K562 (cell line): Measurements from ENCODE around the gene CDH16. TPM values are rescaled to one million over a fixed set of nuclear protein-coding genes. Genes with fewer than 3 reads are reported as not detected.

Experiments used
- ARID1B ChIP-seq: fragments of 450-650 bp; IDR thresholded peaks from 2 replicates; pipeline ENCODE4 v1.6.1; 2016; ENCODE audit warnings: antibody characterized with exemption, mild to moderate bottlenecking, inconsistent platforms
- ARNT ChIP-seq, 2 experiments: fragments of 450-650 bp; IDR thresholded peaks; 2 replicates each; pipeline ENCODE4 v1.6.1; 2016; ENCODE audit warnings: mild to moderate bottlenecking in 1 of 2
- BRD9 ChIP-seq: fragments of 450-650 bp; IDR thresholded peaks from 2 replicates; pipeline ENCODE4 v1.6.1; 2018; ENCODE audit warnings: low read depth; ENCODE audit not compliant: partially characterized antibody
- CHD1 ChIP-seq: fragments of 200-600 bp; sonication (generic); IDR thresholded peaks from one replicate; pipeline ENCODE4 v1.6.1; 2012; ENCODE audit warnings: mild to moderate bottlenecking, moderate library complexity, low read length, inconsistent platforms
- DIDO1 ChIP-seq: fragments of 450-650 bp; IDR thresholded peaks from 2 replicates; pipeline ENCODE4 v1.6.1; 2016; ENCODE audit warnings: low read depth, missing biosample characterization, missing genetic modification characterization
- GABPB1 ChIP-seq: sonication (generic); formaldehyde crosslinking; IDR thresholded peaks from 2 replicates; pipeline ENCODE4 v1.8.0; 2022; ENCODE audit warnings: mild to moderate bottlenecking, missing genetic modification reagents
- GTF2E2 ChIP-seq: fragments of 200-800 bp; sonication (Bioruptor generic); IDR thresholded peaks from 2 replicates; pipeline ENCODE4 v1.6.1; 2016; ENCODE audit warnings: missing genetic modification characterization, missing compliant biosample characterization
- HMG20A ChIP-seq: fragments of 450-650 bp; formaldehyde crosslinking; conservative IDR thresholded peaks from 2 replicates; pipeline ENCODE4 v1.4.0; 2020; ENCODE audit warnings: mild to moderate bottlenecking, mixed read lengths
- MBD2 ChIP-seq: sonication (generic); IDR thresholded peaks from 2 replicates; pipeline ENCODE4 v1.6.1; 2016; ENCODE audit warnings: low read depth, borderline replicate concordance
- MCM2 ChIP-seq: fragments of 450-650 bp; IDR thresholded peaks from 2 replicates; pipeline ENCODE4 v1.6.1; 2017; ENCODE audit warnings: low read depth, mild to moderate bottlenecking
- MCM3 ChIP-seq: fragments of 450-650 bp; IDR thresholded peaks from 2 replicates; pipeline ENCODE4 v1.6.1; 2016
- MCM7 ChIP-seq, 2 experiments: fragments of 450-650 bp; IDR thresholded peaks; 2 replicates each; pipeline ENCODE4 v1.6.1; 2016 to 2018
- MNT ChIP-seq, 2 experiments: fragments of 450-650 bp; conservative IDR thresholded peaks; 2 replicates each; pipeline ENCODE4 v1.6.1; 2017; ENCODE audit warnings: mild to moderate bottlenecking in 2 of 2, moderate library complexity in 2 of 2
- NFIC ChIP-seq: fragments of 450-650 bp; IDR thresholded peaks from 2 replicates; pipeline ENCODE4 v1.6.1; 2017; ENCODE audit warnings: mild to moderate bottlenecking, inconsistent platforms
- NFRKB ChIP-seq: fragments of 450-650 bp; IDR thresholded peaks from 2 replicates; pipeline ENCODE4 v1.6.1; 2016; ENCODE audit warnings: low read depth
- NRF1 ChIP-seq, 2 experiments: fragments of 450-650 bp; IDR thresholded peaks in 1 of 2; conservative IDR thresholded peaks in 1 of 2; 2 replicates each; pipeline ENCODE4 v1.6.1; 2014; ENCODE audit warnings: mild to moderate bottlenecking in 2 of 2
- POLR2AphosphoS5 ChIP-seq: IDR thresholded peaks from 2 replicates; pipeline ENCODE4 v1.6.1; 2011; ENCODE audit warnings: mild to moderate bottlenecking, low read depth, low read length, moderate library complexity; ENCODE audit not compliant: control insufficient read depth, insufficient read depth
- PRMT5 ChIP-seq: sonication (generic); formaldehyde crosslinking; IDR thresholded peaks from 2 replicates; pipeline ENCODE4 v1.5.0; 2020; ENCODE audit warnings: missing genetic modification reagents
- RAD21 ChIP-seq, 2 experiments: fragments of 250-450 bp in 1 of 2; fragments of 450-650 bp in 1 of 2; sonication (Bioruptor Pico) in 1 of 2; formaldehyde crosslinking in 1 of 2; IDR thresholded peaks in 1 of 2; conservative IDR thresholded peaks in 1 of 2; 2 replicates each; pipeline versions ENCODE4 v1.4.0 to v1.8.0; 2020 to 2022; ENCODE audit warnings: mild to moderate bottlenecking in 2 of 2, moderate library complexity in 1 of 2
- RAD51 ChIP-seq: fragments of 450-650 bp; IDR thresholded peaks from 2 replicates; pipeline ENCODE4 v1.7.1; 2016; ENCODE audit warnings: low read depth, mild to moderate bottlenecking, borderline replicate concordance
- SMC3 ChIP-seq: conservative IDR thresholded peaks from 2 replicates; pipeline ENCODE4 v1.6.1; 2011; ENCODE audit warnings: low read depth, low read length, improper control_type of control experiment; ENCODE audit not compliant: insufficient read depth
- TBL1XR1 ChIP-seq, 2 experiments: IDR thresholded peaks; 2 replicates each; pipeline ENCODE4 v1.6.1; 2012; ENCODE audit warnings: improper control_type of control experiment in 2 of 2, low read length in 2 of 2, mild to moderate bottlenecking in 1 of 2
- WHSC1 ChIP-seq: IDR thresholded peaks from one replicate; pipeline ENCODE4 v1.6.1; 2012; ENCODE audit warnings: low read length, control low read depth, inconsistent platforms
- ZBTB7A ChIP-seq: IDR thresholded peaks from 2 replicates; pipeline ENCODE4 v1.6.1; 2011; ENCODE audit warnings: low read depth, mild to moderate bottlenecking, low read length, moderate library complexity, borderline replicate concordance; ENCODE audit not compliant: control insufficient read depth
- ZC3H4 ChIP-seq: sonication (generic); formaldehyde crosslinking; IDR thresholded peaks from 2 replicates; pipeline ENCODE4 v1.9.0; 2021; ENCODE audit warnings: missing genetic modification reagents, borderline replicate concordance
- ZNF23 ChIP-seq: fragments of 250-450 bp; sonication (Bioruptor Pico); IDR thresholded peaks from 2 replicates; pipeline ENCODE4 v1.4.0; 2020; ENCODE audit warnings: mild to moderate bottlenecking
- ZNF263 ChIP-seq: sonication (generic); formaldehyde crosslinking; IDR thresholded peaks from 2 replicates; pipeline ENCODE4 v1.8.0; 2022; ENCODE audit warnings: mild to moderate bottlenecking, missing genetic modification reagents, borderline replicate concordance
- ZNF311 ChIP-seq: fragments of 250-450 bp; sonication (Bioruptor Pico); IDR thresholded peaks from 2 replicates; pipeline ENCODE4 v1.4.0; 2020; ENCODE audit warnings: mild to moderate bottlenecking, moderate library complexity
- ZNF41 ChIP-seq: fragments of 250-450 bp; sonication (Bioruptor Pico); conservative IDR thresholded peaks from 2 replicates; pipeline ENCODE4 v1.4.0; 2020; ENCODE audit warnings: mild to moderate bottlenecking
- ZNF589 ChIP-seq: fragments of 200-800 bp; sonication (Bioruptor generic); IDR thresholded peaks from 2 replicates; pipeline ENCODE4 v1.6.1; 2016; ENCODE audit warnings: low read depth, missing genetic modification characterization, missing compliant biosample characterization
- ZNF77 ChIP-seq: fragments of 250-450 bp; sonication (Bioruptor Pico); IDR thresholded peaks from 2 replicates; pipeline ENCODE4 v1.5.0; 2020
- polyA plus RNA-seq, 8 experiments: library from polyadenylated mRNA; depleted of rRNA in 4 of 8; stranded (reverse) in 5 of 8; unstranded in 3 of 8; fragments of >200 nt; fragmentation: Nextera tagmentation in 2 of 8; fragmentation: Illumina TruSeq in 1 of 8; extraction: Ambion mirVana in 2 of 8; extraction: Trizol in 1 of 8; gene quantifications; 2 replicates each; pipeline versions ENCODE4 v1.2.1 to v1.2.3, GENCODE V29; 2011 to 2014; ENCODE audit warnings: inconsistent platforms in 1 of 8, missing spikeins in 1 of 8
- total RNA-seq, 7 experiments: library from RNA; depleted of rRNA in 6 of 7; stranded (reverse); fragments of >200 nt in 6 of 7; fragmentation: Illumina TruSeq in 2 of 7; extraction: Trizol in 2 of 7; gene quantifications; 2 replicates each; pipeline versions ENCODE4 v1.2.1 to v1.2.3, GENCODE V29; 2011 to 2021; ENCODE audit warnings: low replicate concordance in 1 of 7

The CDH16 gene
- total and polyA plus RNA-seq, 9 of the 15 experiments (the other 6 are each of a cell fraction or from before 2014, with no cell fraction given) = not detected

GRCh38 chr16:66899945-66900710, 18.6 kb downstream of the CDH16 start (continued):
- TF ChIP-seq TBL1XR1 (IDR thresholded peaks at IDR 0.05; ENCODE audit: low read length in 2 of 2) (peak in 1 of 2 experiments; percentile 80; a peak in 2 of 4 replicates), RAD51 (peak; percentile 84), SMC3 (no peak), CHD1 (peak; percentile 68), PRMT5 (CRISPR knock-in tag) (no peak), RAD21 (CRISPR knock-in tag; conservative IDR thresholded peaks at IDR 0.05 in 1 of 2, IDR thresholded peaks at IDR 0.05 in 1 of 2) (peak; percentile 12 to 33; a peak in 2 of 4 replicates), ARNT (IDR thresholded peaks at IDR 0.05) (peak in 1 of 2 experiments; percentile 85; a peak in 2 of 4 replicates), MBD2 (peak; percentile 51; the same call in 1 of the 2 replicates), ZNF589 (CRISPR knock-in tag) (no peak; the same call in 1 of the 2 replicates), NFIC (peak; percentile 100), HMG20A (CRISPR knock-in tag) (no peak), ZNF311 (CRISPR knock-in tag) (no peak), NRF1 (conservative IDR thresholded peaks at IDR 0.05 in 1 of 2, IDR thresholded peaks at IDR 0.05 in 1 of 2) (0 out of 4 replicates have a peak, but pooled peaks of 1 of the 2 experiments have one; percentile 10), ZNF263 (CRISPR knock-in tag) (peak; percentile 14; the same call in 1 of the 2 replicates), MCM3 (no peak), ARID1B (peak; percentile 84), DIDO1 (no peak), ZNF41 (CRISPR knock-in tag) (peak; percentile 49; the same call in 1 of the 2 replicates), GABPB1 (CRISPR knock-in tag) (0 out of 2 replicates have a peak, but pooled peaks have one; percentile 11), ZNF23 (no peak), MNT (conservative IDR thresholded peaks at IDR 0.05) (peak; percentile 43 to 74), GTF2E2 (peak; percentile 91), ZC3H4 (no peak), WHSC1 (no peak), MCM2 (no peak), ZNF77 (CRISPR knock-in tag) (no peak), NFRKB (peak; percentile 83), POLR2AphosphoS5 (peak; percentile 92), MCM7 (IDR thresholded peaks at IDR 0.05) (no peak), BRD9 (peak; percentile 92), ZBTB7A (peak; percentile 66; the same call in 1 of the 2 replicates)
